Stimulated activated CD8-positive, alpha-beta memory T cell treated with anti-CD3 and anti-CD28 coated beads, Interleukin-12 subunit alpha, Interleukin-12 subunit beta, amount 100 ng/mL, for 24 hours (primary cell): ENCODE data around the gene NFYB.
"Not testable (repeated sequence)": the region's sequence is repeated elsewhere in the genome, so short reads cannot be mapped to it uniquely, and the experiment has no call there.

Experiments used
- DNase-seq: peaks from one replicate; pipeline ENCODE4 v3.0.0-alpha.2; 2020; ENCODE audit errors: extremely low read depth

The NFYB gene

DNA sequence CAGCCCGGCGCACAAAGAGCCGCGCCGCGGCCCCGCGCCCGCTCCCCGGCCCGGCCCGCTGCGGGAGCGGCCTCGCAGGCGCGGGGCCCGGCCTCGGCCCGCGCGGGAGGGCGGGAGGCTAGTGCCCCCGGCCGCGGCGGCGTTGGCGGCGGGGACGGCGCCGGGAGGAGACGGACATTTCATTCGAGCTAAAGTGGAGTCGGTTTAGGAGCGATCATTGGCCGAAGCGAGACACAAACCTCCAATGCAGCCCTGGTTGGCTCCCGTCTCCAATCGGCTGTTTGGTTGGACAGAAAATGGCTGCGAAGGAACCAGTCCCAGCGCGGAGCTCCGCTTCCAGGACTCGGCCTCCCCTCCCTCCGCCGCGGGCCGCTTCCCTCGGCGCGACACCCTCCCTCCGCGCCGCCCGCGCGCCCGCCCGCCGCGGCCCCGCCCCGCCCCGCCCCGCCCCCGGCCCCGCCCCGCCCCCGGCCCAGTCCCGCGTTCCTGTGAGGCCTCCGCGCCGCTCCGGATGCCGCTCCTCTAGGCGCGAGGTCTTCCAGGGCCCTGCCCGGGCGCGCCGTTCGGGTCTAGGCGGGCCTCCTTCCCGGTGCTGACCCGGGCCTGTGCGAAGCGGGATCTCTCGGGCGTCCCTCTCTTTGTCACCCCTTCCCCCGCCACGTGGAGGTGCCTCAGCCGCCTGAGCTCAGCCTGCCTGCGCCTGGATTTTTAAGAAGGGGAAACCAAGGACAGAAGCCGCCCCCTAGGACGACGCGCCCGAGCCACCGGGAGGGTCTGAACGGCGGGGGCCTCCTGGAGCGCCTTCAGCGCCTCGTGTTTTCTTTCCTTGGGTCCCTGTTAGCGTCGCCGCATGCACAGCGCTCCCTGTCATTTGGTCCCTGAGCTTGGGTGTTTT, at the start of gene NFYB:
NFYB (minus strand) TSS at position 309 of the 895 bp plus-strand sequence. CDS start 2,757 bp downstream, outside the sequence.
- DNase-seq: peak; percentile 73

DNA sequence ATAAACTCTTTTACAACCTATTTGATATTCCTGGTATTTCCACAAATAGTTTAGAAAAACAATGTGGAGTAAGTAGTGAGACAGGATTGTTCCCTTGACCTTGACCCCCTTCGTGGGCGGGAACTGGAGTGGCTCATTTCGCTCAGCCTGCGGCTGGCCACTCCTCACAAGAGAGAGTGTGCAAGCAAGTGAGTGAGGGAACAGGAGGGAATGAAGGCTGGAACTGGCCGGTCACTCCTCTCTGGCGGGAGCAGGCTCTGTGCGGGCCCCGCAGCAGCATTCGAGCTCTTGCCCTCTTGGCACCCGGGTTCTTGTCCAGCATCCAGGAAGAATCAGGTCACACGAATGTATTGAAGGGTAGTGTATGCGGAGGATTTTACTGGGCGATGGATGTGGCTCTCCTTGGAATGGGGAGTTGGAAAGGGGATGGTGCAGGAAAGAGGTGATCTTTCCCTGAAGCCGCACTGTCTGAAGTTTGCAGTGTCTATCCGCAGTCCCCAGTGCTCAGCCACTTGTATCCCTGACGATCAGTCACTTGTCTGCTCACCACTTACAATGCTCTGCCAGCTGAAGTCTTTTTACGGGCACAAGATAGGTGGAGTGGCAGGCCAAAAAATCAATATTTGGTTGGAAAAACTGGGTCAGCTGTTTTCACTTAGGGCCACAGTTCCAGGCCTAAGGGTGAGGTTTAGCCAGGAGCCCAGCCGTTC, 49.6 kb upstream of the NFYB start:
- DNase-seq: no peak

DNA sequence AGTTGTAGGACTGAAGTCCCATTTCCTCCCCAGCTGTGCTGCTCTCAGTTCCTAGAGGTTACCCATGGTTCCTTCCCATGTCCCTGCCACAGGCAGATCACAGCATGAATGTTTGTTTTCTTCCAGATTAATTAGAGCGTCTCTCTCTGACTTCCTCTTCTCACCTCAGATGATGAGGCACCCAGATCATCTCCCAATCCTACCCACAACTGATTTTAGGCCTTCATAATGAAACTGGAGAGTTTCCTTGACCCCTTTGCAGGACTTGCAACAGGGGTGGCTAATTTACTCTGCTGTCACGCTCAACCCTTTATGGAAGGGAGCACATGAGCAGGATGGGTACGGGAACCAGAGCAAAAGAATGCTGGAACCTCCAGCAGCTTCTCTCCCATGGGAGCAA, 45.4 kb upstream of the NFYB start:
- DNase-seq: no peak

DNA sequence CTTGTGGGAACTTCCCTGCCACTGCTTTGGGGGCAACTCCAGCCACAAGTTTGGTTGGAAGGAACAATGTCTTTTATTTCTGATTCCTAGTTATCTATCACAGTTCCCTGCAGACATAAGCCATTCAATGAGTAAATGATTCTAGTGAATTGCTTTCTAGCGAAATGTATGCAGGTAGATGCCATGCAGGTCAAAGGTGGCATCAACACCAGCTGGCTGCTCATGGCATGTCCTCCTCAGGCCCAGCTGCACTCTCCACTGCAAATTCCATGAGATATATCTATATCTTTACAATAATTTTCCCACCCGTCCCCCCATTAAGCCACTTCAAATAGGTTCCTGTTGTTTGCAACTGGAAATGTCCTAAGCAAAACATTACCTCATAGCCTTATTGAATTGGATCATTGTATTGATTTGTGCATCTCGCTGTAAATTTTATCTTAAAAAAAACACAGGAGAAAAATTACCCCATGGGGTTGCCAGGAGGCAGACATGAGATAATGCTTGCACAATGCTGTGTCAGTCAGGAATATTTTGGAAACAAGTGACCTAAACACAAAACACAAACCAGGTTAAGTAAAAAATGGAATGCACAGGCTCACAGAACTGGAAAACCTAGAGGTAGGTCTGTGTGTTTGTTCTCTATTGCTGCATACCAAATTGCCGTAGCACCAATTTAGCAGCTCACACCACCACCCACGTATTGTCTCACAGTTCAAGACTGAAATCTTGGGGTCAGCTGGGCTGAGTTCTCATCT, 44.8 kb upstream of the NFYB start:
- no peak for DNase-seq

DNA sequence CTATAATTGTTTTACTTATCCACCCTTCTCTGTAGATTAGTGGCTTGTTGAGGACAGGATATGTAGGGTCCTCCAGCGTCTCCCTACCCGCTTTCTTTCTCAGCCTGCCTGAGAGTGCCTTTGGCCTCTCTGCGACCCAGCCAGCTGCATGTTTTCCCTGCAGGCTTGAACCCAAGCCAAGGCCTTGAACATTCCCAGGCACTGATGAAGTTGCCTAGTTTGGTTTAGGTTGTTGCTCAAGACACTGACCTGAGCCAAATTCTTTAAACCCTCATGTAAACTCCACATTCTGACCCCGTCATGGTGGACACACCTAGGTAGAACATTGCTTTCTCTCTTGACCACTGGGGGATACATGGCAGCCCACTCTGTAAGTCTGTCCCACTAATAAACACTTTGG, 44.1 kb upstream of the NFYB start:
- DNase-seq: no peak

DNA sequence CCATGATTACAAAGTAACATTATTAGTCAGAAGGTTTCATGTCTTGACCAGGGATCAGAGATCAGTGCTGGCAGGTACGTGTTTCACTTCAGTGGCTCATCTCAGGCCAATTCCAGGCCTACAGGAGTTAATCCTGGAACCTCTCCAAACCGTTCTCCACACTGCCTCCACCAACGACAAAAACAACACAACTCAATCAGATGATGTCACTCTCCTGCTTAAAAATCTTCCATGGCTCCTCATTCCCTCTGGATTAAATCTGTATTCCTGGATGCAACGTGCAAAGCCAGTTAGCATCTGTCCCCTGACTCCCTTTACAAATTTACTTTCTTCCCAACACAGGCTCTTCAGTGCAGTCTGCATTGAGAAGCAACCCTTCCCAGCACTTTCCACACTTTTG, 43.3 kb upstream of the NFYB start:
- DNase-seq: no peak

DNA sequence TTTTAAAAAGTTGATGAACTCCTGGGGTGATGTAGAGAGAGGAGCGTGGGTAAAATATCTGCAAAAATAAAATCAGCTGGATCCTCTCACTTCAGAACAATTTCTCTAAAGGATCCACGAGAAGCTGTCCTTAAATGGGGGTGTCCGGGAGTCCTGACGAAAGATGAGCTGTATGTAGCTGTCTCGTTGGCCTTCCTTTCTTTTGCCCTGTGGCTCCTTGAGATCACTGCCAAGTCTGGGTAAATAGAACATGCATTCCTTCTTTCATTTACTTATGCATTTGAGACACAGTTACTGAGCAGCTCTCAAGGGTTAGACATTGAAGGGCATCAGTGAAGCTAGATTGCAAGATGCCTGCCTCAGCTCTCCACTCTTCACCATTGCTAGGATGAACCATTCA, 42.4 kb upstream of the NFYB start:
- no peak for DNase-seq

DNA sequence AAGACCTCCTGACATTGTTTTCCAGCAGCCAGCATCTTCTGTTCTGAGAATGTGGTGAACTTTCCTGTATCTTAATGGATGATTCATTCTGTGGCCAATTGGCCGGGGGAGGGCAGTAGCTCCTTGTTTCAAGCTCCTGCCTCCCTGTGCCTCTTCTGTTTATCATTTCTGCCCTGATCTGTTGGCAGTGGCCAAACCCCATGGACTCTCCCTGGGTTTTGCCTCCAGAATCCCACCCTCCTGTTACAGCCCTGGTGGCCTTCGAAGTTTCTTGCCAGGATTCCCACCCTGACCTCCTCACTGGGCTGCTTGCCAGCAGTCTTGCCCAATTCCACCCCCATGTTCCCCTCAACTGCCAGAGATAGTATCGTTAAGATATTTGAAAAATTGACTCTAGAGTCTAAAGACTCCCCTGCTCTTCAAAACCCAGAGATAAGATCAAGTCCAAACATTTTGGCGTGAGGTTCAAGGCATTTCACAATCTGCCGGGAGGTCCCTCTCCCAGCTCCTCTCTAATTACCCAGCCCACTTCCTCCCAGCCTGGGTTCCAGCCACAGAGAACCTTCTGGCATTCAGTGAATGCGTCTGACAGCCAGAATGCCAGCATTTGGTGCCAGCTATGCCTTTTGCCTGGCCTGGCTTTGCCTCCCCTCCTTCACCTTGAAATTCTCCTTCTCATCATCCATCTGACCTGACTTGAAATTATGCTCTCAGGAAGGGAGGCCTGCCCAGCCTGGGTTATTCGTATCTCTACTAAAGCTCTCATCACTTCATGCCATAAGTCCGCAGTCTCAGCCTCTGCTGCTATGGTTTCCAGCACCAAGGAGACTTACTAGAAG, 39.9 kb upstream of the NFYB start:
- no peak for DNase-seq

DNA sequence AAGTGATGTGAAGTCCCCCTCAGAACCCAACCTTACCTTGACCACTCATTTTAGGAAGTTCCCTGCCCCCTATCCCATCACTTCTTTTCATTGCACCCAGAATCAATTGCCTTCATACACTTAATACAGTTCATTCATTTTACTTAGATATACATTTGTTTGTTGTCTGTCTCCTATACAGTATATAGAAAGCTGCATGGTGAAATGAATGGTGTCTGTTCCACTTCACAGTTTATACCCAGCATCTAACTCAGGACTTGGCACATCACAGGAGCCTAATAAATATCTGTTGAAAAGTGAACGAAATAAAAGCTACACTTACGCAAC, 39.3 kb upstream of the NFYB start:
- no peak for DNase-seq

DNA sequence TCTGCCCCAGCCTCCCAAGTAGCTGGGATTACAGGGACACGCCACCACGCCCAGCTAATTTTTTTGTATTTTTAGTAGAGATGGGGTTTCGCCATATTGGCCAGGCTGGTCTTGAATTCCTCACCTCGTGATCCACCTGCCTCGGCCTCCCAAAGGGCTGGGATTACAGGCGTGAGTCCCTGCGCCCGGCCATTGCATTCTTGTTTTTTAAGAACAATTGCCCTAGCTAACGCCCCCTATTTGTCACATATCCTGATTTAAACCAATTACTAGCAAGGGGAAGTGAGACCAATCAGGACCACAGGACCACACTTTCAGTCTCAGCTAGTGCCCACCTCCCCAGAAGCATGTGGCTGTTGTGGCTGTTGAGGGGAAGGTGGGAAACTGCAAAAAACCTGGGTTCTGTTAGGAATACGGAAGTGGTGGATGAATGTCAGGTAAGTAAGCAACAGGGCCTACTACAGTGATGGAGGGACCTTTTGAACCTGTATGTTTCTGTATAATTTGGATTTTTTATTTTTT, 37.8 kb upstream of the NFYB start:
- DNase-seq: no peak

DNA sequence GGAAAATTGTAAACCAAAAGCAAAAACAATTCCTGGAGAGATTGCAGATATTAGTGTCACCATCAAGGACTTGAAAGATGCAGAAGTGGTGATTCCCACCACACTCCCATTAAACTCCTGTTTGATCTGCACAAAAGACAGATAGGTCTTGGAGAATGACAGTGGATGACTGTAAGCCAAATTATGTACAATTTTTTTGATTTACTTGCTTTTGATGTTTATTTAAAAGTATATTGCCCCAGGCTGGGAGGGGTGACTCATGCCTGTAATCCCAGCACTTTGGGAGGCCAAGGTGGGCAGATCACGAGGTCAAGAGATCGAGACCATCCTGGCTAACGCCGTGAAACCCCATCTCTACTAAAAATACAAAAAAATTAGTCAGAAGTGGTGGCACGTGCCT, 35.8 kb upstream of the NFYB start:
- DNase-seq: not testable (repeated sequence)

DNA sequence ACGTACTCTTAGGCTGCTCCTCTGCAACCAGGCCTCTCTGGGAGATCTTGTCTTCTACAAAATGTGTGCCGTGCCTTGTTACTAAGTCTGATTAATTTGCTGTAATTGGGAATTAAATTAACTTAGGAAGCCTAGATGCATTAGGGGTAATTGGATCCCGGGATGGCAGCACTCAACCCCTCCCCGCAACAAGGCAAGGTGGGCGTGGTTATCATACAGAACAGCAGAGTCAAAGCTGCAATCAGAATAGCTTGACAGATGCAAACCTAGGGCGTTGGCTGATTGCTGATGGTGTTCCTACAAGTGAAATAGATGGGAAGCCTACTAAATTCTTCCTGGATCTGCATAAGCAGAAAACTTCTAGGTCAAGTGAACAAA, 34.5 kb upstream of the NFYB start:
- no peak for DNase-seq

DNA sequence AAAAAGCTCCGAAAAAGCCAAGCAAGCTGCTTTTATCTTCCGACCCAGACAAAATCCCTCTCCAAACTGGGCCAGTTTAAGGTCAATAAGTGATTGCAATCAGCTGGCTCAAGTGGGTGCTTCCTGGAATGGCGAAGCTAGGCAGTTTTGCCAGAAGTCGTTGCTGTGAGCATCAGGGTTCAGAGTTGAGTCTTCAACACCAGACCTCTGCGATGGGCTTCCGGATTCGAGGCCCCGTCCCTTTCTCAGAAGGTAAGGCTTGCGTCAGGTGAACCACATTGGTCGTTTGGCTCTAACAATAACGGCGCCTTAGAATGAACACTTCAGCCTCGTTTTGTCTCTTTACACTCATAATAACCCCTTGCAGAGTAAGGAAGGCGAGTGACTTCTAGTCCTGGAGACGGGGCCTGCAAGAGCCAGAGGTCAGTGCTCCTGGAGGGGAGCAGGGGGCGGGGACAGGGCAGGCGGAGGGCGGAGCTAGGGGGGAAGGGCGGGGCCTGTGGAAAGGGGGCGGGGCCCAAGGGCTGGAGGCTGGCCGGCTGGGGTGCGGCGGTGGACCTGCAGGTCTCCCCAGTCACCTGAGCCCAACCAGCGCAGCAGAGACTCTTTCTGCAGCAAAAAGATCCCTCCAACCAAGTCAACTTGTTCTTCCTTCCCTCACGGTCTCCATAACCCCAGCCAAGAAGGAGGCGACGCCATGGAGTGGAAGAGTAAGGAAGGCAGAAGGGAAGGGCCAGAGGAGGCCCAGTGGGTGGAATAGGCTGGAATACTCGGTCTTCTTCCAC, 34.0 kb upstream of the NFYB start:
- no peak for DNase-seq

DNA sequence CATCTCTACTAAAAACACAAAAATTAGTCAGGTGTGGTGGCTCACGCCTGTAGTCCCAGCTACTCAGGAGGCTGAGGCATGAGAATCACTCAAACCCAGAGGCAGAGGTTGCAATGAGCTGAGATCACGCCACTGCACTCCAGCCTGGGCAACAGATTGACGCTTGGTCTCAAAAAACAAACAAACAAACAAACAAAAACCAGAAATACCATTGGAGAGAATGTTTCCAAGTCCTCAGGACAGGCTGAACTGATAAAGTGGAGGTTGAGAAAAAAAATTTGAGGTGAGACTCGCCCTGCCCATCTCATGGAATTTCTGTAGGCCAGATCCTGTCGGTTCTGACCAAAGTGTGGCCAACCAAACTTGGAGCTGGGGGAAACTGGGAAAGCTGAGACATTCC, 30.6 kb upstream of the NFYB start:
- no peak for DNase-seq

DNA sequence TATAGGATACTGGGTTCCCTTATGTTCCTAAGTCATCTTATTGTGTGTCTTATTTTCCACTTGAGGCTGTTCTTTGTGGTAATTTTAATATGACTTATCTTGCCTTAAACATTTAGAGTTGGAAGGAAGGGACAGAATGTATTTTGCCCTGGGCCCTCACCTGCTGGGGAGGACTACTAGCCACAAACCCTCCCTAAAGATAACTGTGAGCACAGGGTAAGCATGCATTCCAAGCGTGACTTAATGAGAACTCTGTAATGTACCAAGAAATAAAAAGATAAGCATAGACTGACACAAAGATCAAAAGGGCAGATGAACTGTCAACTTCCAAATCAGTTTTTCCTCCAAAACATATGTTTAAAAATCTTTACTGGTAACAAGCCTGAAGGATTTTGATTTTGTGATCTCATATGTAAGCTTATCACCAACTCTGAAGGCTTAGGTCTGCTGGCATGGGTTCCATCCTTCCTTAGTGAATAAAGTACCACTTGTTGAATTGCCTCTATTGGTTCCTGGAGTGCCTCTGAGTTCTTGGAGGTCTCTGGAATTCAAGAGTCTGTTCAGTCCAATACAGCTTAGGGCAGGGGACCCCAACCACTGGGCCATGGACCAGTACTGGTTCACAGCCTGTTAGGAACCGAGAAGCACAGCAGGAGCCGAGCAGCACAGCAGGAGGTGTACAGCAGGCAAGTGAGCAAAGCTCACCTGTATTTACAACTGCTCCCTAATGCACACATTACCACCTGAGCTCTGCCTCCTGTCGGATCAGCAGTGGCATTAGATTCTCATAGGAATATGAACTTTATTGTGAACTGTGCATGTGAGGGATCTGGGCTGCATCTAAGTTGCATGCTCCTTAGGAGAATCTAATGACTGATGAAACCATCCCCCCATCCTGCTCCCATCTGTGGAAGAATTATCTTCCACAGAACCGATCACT, 29.8 kb upstream of the NFYB start:
- no peak for DNase-seq

DNA sequence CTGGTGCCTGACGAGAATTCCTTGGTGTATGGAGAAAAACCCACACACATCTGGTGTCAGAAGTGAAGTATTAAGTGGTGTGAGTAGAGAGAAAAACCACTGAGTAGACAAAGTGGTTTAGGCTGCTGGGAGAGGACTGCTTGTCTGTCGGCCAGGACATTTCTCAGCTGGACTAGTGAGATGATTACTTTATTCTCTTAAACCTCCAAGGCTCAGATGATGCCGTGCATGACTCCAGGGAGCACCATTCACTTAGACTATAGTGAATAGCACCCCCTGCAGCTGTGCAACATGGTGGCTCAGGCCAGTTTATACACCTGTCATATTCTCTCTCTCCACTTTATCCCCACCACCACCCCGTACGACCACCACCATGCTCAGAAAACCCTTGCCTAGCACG, 28.5 kb upstream of the NFYB start:
- DNase-seq: no peak

DNA sequence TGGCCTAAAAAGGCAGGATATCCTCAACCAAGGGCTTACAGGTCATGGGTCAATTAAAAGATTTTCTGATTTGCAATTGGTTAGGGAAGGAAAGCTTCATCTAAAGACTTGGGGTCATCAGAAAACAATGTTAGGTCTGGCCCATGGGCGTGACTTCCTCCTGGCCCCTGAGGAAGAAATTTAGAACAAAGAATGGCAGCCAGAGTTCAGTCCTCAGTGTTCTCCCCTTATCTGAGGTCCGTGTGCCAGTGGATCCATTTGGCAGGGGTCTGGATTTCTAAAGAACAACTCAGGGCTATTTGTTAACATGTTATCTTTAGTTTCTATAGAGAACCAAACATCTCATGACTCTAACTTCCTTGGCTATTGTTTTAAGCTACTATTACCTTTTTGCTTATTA, 27.8 kb upstream of the NFYB start:
- DNase-seq: no peak

DNA sequence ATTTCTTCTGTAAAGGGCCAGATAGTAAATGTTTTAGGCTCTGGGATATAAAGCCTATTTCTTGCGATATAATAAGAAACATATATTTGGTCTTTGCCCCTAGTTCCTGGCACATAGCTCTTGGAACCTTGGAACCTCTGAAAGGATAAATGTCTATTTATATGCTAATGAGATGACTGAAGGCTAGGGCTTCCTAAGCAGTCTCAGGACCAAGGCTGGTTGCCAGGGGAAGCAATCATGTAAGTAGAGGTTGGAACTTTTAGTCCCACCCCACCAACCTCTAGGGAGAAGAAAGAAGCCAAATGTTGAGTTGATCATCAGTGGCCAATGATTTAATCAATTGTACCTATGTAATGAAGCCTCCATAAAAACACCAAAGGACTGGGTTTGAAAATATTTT, 26.6 kb upstream of the NFYB start:
- no peak for DNase-seq

DNA sequence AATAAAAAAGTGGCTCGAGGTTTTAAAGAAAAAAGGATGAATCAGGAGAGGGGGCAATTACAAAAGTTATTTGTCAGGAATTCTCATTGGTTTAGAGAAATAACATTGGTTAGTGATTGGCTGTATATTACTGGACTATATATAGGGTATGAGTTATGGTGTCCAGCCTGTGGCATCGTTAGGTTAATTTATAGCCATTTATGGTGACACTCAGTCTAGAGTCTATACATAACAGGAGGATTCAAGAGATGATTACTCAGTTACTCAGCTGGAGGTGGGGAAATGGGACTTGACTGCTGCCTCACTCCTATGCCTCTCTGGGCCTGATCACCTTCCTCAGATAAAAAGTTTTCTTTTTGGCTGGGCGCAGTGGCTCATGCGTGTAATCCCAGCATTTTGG, 25.6 kb upstream of the NFYB start:
- no peak for DNase-seq

DNA sequence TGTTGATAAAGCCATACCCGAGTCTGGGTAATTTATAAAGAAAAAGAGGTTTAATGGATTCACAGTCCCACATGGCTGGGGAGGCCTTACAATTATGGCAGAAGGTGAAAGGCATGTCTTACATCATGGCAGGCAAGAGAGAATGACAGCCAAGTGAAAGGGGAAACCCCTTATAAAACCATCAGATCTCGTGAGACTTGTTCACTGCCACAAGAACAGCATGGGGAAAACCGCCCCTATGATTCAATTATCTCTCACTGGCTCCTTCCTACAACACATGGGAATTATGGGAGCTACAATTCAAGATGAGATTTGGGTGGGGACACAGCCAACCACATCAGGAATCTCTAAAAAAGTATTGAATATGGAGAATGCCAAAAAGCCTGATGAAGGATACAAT, 25.0 kb upstream of the NFYB start:
- not testable (repeated sequence) for DNase-seq
